Subcutaneous adipose tissue (tissue), 4 donors: ENCODE measurements around the gene CRADD. TPM values are rescaled to one million over a fixed set of nuclear protein-coding genes. Genes with fewer than 3 reads are reported as not detected.

Experiments used
- total RNA-seq, 4 donors: library from RNA; depleted of rRNA; stranded (reverse); fragments of >200 nt; gene quantifications; one replicate each; pipeline ENCODE4 v1.1.0, GENCODE V29; 2016
- TF ChIP-seq, protein P1 (sequence below): fragments of 450-650 bp; IDR thresholded peaks from one replicate; pipeline ENCODE4 v1.5.1; 2016; ENCODE audit warnings: low read depth, mild to moderate bottlenecking, control low read depth, antibody characterized with exemption, moderate library complexity

Gene CRADD
- total RNA-seq, 4 donors from 2014 or later, result 22.5 to 43.7 (median 39.3) TPM

DNA sequence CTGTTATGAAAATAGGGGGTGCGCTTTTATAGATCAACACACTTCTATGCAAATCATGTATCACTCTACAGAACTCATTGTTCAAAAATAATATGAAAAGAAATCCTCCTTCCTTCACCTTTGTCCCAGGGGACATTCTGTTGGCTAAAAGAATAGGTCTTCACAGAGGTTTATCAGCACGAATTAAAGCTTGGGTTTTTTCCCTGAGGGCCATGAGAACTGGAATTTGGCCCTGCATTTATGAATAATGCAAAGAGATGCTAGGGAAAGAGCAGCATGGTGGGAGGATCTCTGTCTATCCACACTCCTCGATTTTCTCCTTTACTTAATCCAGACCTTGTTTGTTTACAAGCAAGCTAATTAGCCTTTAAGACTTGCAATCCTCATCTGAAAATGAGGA lies 16.2 kb upstream of the CRADD start:
- TF ChIP-seq, protein P1, sequence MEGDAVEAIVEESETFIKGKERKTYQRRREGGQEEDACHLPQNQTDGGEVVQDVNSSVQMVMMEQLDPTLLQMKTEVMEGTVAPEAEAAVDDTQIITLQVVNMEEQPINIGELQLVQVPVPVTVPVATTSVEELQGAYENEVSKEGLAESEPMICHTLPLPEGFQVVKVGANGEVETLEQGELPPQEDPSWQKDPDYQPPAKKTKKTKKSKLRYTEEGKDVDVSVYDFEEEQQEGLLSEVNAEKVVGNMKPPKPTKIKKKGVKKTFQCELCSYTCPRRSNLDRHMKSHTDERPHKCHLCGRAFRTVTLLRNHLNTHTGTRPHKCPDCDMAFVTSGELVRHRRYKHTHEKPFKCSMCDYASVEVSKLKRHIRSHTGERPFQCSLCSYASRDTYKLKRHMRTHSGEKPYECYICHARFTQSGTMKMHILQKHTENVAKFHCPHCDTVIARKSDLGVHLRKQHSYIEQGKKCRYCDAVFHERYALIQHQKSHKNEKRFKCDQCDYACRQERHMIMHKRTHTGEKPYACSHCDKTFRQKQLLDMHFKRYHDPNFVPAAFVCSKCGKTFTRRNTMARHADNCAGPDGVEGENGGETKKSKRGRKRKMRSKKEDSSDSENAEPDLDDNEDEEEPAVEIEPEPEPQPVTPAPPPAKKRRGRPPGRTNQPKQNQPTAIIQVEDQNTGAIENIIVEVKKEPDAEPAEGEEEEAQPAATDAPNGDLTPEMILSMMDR, result no peak

DNA sequence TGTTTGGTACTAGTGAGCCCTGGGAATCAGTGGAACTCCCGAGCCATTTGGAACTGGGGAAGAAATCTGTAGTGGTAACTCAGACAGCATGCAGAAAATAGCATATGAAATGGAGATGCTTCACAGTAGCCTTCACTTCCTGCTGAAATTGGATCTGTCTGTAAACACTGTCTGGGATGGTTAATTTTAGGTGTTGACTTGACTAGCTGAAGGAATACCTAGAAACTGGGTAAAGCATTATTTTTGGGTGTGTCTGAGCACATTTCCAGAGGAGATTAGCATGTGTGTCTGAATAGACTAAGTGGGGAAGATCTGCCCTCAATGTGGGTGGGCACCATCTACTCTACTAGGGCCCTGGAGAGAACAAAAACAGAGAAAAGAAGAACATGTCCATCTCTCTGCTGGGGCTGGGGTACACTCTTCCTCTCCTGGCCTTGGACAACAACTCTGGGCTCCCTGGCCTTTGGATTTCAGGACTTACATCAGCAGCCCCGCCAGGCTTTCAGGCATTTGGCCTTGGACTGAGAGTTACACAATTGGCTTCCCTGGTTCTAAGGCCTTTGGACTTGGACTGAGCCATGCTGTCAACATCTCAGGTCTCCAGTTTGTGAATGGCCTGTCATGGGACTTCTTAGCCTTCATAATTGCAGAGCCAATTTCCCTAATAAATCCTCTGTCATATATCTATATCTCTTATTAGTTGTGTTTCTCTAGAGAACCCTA lies 14.0 kb upstream of the CRADD start:
- TF ChIP-seq, protein P1, result no peak

DNA sequence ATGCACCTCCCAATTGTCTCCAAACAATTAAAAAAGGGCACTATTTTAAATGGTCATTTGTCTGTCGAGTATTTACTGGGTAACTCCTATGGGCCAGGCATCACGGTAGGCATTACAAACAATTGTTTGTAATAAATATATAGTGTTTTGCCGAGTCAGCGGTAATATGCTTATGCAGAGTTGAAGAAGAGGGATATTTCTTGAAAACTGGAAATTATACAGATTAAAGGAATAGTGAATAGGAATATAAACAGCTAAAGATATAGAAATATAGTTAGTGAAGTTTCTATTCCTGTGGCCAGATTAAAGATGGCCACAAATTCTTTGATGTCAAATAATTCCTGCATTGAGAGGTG lies 13.5 kb upstream of the CRADD start:
- TF ChIP-seq, protein P1, result no peak

DNA sequence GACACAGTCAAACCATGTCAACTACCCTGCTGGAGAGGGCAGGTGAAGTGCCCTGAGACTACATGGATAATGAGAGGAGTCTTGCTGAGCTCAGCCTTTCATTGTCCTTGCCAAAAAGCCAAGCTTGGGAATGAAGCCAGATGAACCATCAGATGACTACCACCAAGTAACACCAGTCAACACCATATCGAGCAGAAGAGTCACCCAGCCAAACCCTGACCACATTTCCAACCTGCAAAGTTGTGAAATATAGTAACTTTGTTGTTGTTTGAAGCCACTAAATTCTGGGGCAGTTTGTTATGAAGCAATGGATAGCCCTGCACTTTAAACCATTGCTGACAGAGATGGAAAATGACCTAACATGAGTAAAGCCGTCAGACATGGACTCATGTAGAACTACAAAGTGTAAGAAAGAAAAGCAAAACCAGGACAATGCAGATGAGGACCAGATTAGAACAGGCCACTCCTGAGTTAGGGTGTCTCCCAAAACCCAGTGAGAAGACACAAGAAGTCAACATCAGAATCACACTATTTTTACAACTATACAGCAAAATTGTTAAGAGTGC lies 12.5 kb upstream of the CRADD start:
- TF ChIP-seq, protein P1, result no peak

DNA sequence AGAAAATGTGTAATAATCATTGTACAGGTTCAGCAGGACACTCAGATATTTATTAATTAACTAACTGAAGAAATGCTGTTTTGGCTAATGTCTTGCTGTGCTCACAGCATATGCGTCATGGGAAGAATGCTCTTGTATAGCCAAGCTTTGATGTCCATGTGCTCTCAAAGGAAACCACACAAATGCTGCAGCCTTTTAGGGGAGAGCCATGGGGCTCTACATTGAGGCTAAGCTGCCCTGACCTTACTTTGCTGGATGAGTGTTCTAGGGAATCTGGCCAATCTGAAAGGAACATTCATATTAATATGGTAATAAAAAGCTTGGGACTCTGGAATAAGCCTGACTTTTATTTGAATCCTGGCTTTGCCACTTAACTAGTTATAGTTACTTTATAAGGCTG lies 9.5 kb upstream of the CRADD start:
- TF ChIP-seq, protein P1, result no peak

DNA sequence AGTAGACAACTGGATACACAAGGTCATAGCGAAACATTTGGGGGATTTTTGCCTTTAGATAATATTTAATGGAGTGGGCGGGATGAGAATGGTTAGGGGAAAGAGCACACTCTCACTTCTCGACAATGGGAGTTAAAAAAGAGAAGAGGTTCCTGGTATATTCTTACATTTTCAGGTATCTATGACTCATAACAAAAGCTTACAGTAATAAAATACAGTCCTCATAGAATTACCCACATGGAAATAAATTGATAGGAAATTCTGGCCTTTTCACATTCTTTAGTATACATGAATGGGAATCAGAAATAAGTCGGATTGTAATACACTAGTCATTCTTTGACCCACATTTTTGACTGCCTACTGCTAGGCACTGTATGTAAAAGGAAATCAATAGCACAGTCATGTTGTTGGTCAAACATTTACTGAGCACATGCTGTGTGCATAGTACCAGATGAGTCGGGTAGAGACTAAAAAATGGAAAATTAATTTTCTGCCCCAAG lies 8.2 kb upstream of the CRADD start:
- TF ChIP-seq, protein P1, result no peak

DNA sequence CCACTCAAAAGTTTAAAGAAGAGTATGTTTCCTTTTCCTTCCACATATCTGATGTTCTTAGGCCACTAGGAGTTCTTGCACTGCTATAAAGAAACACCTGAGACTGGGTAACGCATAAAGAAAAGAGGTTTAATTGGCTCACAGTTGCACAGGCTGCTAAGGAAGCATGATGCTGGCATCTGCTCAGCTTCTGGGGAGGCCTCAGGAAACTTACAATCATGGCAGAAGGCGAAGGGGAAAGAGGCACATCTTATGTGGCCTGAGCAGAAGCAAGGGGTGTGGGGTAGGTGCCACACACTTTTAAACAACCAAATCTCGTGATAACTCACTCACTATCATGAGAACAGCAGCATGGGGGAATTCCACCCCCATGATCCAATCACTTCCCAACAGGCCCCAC lies 7.7 kb upstream of the CRADD start:
- TF ChIP-seq, protein P1, result no peak
